ENCODE data around the gene ROBO2.

The ROBO2 gene

DNA sequence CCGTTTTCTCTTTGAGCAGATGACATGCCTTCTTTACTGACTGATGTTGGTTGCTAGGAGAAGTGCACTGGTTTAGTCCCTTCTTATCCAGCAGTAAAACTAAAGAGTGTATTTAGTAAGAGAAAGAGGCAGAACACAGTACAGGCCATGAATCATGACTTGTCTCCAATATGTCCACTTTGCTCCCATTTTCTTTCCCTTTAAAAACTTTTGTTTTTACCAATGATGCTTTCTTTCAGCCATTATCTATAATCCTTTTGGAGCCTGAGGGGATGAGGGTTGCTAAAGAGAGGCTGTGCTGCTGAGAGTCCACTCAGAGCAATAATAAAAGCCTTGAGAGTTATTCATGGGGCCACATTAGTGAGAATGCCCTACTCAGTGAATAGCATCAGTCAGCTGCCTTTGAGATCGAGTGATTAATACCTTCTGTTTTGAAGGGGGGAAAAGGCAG, 12.2 kb downstream of the ROBO2 start:
- no peak for DNase-seq (ENCODE audit: low spot score)

DNA sequence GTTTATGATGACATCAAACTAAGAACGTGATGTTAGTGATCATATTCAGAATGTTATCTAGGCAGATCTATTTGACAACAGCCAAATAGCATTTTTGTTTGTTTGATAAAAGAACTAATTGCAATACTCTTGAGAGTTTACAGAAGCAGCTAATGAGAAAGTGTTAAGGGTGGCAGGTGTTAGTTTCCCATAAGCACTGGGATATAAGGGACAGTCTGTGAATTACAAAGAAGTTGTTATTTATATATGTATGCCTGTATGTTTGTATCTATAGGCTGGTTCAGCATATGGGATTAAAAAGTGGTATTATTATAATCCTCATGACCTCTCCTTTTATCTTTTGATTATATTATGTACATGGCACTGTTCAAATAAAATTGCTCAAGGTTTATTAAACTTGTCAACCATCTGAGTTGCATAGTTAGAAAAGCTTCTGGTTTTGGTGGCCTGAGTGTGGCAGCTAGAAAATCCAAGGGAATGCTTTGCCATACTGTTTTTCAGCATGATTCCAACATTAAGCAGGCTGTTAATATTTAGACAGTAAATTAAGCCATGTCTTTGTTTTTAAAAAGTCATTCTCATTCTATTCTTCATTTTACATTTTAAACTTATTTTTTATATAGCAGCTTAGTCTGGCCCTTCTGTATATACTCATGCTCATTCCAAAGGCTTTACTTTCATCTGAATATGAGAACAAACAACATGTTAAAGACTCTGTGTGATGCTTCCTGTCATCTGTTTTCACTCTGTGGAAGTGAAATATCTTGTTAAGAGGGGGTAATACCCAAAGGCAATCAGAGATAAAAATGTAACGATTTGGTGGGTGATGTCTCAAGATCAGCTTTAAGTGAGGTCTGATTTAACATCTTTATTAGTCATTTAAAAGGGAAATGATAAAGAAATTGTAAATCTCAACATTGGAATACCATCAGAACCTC, 13.1 kb downstream of the ROBO2 start:
- DNase-seq (ENCODE audit: low spot score): no peak

DNA sequence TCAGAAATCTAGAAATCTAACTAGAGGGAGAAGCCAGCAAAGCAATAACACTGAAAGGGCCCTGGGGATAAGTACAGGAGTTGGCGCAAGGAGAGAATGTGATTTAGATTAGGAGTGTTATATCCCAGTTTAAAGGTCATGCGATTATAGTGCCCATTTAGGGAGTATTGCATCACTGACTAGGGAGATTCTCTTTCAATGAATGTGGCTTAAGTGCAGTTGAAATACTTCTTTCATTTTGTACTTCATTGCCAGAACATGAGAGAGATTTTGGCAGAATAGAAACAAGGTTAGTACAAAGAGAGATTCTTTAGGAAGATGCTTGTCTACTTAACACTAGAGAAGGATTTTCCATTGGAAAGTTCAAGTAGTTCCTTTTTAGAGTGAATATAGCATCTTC, 13.9 kb downstream of the ROBO2 start:
- no peak for DNase-seq (ENCODE audit: low spot score)

DNA sequence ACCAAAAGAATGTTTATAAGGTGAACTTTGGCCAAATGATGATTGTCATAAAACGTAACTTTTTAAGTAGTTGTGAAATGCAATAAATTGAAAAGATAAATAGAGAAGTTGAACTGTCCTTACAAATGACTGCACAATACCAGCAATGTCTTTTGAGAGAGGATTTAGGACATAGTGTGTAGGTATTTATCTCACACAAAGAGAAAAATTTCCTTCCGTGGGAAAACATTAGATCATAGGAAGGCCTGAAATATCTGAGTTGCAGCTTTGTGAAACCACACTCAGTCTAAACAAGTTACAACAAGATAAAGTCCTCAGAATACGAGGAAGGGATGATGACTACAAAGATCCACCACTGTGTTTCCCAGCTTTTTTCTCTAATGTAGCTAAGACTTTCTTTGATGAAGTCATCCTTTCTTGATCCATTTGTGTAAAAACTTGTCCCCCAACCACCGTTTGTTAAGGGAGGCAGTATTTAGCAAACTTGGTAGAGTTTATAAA, 16.0 kb downstream of the ROBO2 start:
- DNase-seq (ENCODE audit: low spot score): no peak

DNA sequence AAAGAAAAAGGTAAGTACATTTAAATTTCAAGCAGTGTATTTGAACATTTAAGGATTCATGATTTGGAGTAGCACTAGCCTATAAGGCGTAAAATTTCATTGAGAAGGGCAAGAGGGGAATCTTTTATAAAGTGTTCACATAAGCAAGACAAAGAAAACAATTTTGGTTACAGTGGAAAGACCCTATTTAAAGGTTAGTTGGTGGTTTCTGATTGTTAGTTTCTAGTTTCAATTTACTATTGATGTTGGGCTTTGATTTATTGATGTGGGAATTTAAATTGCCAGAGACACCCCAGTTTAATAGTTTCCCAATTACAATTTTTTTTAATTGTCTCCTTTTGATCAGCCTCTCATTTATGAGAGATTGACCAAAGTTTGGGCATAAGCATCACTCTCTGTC, 19.5 kb downstream of the ROBO2 start:
- no peak for DNase-seq (ENCODE audit: low spot score)

DNA sequence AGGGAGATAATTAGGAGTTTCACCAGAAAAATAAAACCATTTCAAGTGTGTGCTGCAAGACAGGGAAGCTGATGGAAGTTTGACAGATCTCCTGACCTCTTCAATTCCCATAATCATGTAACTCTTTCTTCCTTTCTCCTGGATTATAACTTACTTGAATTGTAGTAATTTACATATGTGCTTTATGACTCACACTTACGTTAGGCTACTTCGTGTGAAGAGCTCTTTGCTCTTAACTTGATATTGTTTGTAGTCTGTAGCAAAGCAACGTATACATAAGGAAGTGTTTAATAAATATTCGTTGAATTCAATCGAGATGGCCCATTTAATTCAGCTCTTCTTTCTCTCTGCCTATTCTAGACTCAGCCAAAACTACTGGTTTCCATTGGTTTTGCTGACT, 23.5 kb downstream of the ROBO2 start:
- DNase-seq (ENCODE audit: low spot score): no peak

DNA sequence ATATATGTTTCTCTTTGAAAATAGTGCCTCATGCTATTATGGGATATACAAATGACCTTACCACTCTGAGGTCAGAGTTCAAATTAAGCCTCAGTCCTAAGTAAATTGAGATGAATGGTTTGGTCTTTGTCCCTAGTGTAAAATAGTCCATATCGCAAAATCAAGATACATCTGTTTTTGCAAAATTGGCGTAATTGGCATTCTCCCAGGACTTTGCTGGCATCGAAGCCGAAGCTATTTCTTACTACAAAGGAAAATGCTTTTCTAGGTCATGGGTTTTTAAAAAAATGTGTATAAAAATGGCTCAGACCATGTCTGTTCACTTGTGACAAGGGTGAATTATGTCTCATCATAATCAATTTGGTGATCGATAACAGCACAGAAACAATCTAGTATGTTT, 25.9 kb downstream of the ROBO2 start:
- DNase-seq (ENCODE audit: low spot score): no peak

DNA sequence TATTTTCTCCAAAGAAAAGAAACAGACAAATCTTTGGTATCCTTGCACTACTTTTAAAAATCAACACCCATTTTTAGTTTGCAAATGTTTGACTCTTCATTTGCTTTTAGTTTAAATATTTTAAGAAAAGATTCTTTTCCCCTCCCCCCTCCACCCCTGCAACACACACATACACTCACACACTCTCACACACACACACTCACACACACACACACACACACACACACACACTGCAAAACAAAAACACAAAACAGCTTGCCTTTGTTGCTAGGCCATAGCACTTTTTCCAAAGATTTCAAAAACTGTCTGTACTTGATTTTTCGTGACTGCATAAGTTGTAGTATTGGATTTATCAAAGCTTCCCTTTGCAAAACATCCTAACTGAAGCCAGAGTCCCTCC, 26.9 kb downstream of the ROBO2 start:
- no peak for DNase-seq (ENCODE audit: low spot score)

DNA sequence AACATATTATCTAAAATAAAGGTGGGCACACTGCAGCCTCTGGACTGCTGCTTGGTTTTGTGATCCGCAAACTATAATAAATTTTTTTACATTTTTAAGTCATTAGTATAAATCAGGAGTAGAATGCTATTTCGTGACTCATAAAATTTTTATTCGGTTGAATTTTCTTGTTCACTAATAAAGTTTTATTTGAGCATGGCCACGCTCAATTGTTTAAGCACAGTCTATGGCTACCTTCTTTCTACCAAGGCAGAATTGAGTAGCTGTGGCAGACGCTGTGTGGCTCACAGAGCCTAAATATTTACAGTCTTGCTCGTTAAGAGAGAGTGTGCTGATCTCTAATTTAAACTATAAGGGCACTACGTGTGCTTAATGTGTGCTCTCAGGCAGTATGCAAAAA, 28.9 kb downstream of the ROBO2 start:
- no peak for DNase-seq (ENCODE audit: low spot score)

DNA sequence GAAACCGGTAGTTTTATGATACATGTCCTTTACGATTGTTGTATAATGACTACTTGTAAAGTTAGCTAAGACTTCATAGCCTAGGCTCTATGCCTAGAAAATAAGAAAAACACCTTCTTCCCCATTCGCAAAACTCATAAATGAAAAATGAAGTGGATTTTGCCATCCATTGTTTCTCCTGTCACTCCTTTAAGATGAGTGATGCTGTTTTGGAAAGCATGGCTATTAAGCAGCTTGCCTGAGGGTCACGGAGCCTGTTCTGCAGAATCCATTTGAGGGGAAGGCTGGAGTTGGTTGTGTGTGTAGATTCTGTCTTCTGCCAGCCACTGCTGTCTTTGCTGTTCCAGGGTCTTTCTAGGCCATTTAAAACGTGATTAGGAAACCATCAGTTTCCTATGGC, 31.5 kb downstream of the ROBO2 start:
- DNase-seq (ENCODE audit: low spot score): no peak

DNA sequence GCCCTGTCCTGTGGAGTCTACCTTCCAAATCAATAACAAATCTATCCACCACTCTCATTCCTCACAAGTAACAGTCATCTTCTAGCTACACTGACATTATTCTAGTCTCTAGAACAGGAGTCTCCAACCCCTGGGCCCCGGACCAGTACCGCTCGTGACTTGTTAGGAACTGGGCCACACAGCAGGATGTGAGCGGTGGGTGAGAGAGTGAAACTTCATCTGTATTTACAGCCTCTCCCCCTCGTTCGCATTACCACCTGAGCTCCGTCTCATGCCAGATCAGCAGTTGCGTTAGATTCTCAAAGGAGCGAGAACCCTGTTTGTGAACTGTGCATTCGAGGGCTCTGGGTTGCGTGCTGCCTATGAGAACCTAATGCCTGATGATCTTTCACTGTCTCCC, 31.9 kb downstream of the ROBO2 start:
- no peak for DNase-seq (ENCODE audit: low spot score)

DNA sequence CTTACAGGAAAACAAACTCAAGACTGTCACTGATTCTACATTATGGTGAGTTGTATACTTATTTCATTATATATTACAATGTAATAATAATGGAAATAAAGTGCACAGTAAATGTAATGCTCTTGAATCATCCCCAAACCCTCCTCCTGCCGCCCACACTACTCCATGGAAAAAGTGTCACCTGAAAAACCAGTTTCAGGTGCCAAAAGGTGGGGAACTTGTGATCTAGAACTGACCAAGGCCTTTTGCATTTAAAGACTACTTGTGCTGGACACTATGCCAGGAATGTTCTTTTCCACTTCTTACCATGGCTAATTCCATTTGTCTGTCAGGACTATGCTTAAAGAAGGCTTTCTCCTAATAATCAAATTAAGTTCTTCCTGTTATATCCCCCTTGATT, 32.3 kb downstream of the ROBO2 start:
- no peak for DNase-seq (ENCODE audit: low spot score)

DNA sequence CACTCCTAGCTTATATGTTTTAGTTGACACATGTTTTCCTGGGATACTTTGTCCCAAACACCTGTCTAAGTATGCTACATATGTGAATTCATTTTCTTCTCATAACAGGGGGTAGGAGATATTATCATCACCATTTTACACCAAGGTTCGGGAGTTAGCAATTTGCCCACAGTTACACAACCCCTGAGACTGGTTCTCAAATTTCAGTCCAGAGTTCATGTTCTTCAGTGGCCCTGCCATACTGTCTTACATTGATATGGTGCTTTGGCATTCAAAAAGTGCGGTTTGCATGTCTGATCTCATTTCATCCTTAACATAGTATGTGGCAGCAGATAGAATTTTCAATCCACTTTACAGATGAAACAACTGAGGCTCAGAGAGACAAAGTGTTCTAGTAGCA, 38.4 kb downstream of the ROBO2 start:
- DNase-seq (ENCODE audit: low spot score): no peak

DNA sequence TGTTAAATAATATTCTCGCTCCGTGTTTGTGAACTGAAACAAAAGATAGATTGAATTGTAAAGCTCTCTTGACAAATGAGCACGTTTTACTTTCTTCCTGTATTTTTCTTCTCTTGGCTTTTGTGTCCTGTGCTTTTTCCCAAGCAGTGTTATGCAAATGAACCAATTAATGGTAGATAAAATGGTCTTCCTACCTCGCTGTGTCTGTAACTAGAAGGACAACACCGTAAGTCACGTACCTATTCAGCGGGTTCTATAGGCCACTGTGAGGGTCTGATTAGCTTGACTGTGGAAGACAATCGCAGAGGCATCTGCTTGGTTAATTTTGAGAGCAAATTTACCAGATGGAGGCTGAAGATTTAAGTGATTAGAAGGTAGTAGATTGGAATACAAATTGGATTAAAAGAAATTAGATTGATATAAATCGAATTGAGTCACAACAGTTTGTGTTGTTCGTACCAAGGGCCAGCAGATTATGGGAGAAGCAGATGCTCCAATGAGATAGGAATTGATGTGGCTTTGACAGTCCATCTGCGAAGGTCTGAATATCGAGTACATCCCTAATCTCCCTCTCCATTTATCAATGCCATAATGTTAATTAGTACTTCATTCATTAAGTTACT, 40.2 kb downstream of the ROBO2 start:
- DNase-seq (ENCODE audit: low spot score): no peak

DNA sequence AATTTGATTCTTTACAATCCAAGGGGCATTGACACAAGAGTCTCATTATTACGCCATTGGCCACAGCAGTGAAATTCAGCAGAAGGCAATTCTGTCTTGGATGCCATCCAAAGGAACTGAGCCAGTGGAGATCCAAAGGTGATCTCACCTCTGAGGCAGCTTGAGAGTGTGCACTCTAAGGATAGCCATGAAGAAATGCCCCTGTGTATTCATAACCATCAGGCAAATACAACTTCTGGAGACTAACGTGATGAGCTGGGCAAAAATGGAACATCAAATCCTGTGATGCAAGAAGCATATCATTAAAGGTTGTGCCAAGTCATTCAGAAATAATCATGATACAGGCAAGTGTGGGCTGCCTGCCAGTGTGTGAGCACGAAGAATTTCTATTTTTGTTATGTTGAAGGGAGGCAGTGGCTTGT, 41.4 kb downstream of the ROBO2 start:
- DNase-seq (ENCODE audit: low spot score): no peak

DNA sequence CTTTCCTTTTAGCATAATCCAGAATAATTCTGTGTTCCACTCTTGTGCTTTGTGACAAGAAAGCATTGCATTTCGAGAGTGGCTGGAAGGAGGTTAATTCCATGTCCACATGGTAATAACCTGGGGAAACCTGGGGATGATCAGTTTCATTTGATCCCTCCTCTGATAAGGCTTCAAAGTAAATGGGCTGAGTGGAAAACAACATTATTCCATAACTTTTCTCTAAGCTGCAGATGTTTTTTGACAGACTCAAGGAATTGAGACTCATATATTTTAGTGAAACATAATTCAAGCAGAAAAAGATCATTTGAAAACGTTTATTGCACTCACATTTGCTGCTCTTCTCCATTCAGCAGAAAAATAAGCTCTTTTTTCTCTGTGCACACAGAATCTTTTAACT, 44.6 kb downstream of the ROBO2 start:
- DNase-seq (ENCODE audit: low spot score): no peak

DNA sequence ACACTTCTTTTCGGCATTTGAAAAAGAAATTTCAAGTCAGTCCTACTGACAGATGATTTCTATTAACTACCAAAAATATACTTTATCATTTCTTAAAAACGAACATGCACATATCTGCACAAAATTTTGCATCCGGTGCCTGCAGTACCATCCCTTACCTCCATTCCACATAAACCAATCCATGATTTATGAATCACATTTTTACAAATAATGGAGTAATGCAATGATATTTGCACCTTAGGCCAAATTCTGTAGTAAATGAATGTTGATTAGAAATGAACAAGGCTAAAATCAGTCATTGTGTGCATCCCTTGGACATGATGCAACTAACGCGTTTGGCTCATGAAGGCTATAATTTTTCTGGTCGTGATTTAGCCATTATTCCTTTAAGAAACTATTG, 46.5 kb downstream of the ROBO2 start:
- no peak for DNase-seq (ENCODE audit: low spot score)

DNA sequence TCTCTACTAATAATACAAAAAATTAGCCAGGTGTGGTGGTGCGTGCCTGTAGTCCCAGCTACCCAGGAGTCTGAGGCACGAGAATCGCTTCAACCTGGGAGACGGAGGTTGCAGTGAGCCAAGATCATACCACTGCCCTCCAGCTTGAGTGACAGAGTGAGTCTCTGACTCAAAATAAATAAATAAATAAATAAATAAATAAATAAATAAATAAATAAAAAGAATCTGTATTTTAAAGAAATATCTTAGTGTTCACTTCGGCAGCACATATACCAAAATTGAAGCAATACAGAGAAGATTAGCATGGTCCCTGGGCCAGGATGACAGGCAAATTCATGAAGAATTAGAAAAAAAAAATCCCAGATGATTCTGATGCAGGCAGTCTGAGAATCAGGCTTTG, 51.9 kb downstream of the ROBO2 start:
- DNase-seq (ENCODE audit: low spot score): no peak

DNA sequence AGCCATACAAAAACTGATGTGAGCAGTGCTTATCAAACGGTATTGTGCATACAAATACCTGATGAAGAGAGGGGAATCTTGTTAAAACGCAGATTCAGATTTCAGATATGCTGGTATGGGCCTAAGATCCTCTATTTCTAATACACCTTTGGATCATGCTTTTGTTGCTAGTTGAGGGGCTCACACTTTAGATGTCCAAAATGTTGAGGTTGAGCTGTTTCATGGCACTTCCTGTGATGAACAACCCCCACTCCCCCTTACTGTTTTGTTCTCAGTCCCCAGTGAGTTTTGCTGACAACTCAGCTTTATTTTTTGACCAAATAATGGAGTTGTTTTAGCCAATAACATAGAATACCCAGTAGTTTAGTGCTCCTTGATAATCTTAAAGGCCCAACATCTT, 53.2 kb downstream of the ROBO2 start:
- no peak for DNase-seq (ENCODE audit: low spot score)

DNA sequence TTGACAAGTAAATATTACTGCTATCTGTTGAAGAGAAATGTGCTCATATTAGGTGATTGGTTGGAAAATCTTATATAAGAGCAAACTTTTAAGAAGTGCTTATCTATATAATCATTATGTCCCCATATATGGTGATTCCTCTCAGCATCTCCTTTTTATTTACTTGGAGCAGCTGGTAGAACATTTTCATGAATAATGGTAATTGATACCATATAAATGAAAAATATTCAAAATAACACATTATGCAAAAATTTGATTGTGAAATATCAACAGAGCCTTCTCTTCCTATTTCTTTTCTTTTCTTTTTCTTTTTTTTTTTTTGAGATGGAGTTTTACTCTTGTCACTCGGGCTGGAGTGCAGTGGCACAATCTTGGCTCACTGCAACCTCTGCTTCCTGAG, 56.2 kb downstream of the ROBO2 start:
- no peak for DNase-seq (ENCODE audit: low spot score)

DNA sequence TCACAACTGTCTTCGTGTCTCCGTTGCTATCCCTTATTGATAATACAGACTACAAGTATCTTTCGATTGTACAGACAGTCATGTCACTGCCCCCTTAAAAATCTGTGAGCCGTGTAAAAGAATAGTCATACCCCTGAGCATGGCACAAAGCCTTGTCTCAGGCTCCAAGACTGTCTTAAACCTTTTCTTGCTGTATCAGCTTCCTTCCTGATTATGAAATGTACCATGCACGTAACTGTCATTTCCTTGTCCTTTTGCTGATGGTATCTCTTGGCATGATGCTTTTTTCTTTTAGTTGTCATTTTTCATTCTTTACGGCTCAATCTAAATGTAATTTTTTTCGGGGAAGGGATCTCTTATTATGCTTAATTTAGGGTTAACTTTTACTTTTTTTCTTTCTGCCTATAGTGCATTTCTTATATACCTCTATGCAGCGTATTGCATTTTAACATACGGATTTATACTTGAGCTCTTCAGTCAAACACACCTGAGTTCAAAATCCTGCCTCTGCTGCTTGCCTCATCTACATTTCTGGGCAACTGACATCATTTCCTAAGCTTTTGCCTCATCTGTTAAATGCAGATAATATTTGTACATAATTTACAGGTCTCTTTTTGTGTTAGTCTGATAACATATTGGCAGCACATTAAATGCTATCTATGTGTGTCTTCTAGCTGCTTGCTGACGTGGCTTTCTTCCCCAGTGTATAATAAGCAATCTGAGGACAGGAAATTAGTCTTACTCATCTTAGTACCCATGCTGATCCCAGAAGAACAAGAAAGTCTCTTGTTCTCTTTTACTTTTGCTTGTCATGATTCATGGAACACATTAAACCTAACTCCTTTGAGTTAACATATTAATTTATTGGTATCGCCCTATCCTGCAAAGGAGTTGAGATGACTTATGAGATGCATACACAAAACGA, 57.3 kb downstream of the ROBO2 start:
- DNase-seq (ENCODE audit: low spot score): no peak
